Psoas muscle (tissue), 8 donors: ENCODE data around the gene CTSF. TPM values are rescaled to one million over a fixed set of nuclear protein-coding genes. Genes with fewer than 3 reads are reported as not detected.

Source experiments
- ATAC-seq, 4 donors: fragments of 200-7000 bp; cut with Tn5 transposase; one replicate each; pipeline ENCODE4 v1.9.1; 2020; ENCODE audit warnings: moderate library complexity in 3 of 4, mild to moderate bottlenecking in 2 of 4
- DNase-seq, 2 donors: peaks; one replicate each; pipeline ENCODE4 v3.0.0-alpha.2; 2020
- H3K27ac ChIP-seq: fragments of 200-600 bp; one replicate; pipeline ENCODE4 v1.8.0; 2022
- H3K27me3 ChIP-seq, 3 donors: fragments of 200-600 bp in 1 of 3; one replicate each; pipeline versions ENCODE4 v1.6.1 to v1.8.0; 2013 to 2022; ENCODE audit warnings: low read length in 2 of 3, mild to moderate bottlenecking in 2 of 3, moderate library complexity in 1 of 3; ENCODE audit not compliant: insufficient read depth in 3 of 3
- H3K36me3 ChIP-seq, 2 donors: fragments of 200-600 bp in 1 of 2; one replicate each; pipeline versions ENCODE4 v1.6.1 to v1.8.0; 2013 to 2022; ENCODE audit warnings: low read depth in 1 of 2, mild to moderate bottlenecking in 1 of 2, moderate library complexity in 1 of 2; ENCODE audit not compliant: insufficient read depth in 1 of 2
- H3K4me1 ChIP-seq: fragments of 200-600 bp; one replicate; pipeline ENCODE4 v1.8.0; 2022
- H3K4me3 ChIP-seq: fragments of 200-600 bp; one replicate; pipeline ENCODE4 v1.8.0; 2022; ENCODE audit warnings: mild to moderate bottlenecking
- H3K9me3 ChIP-seq: fragments of 200-600 bp; one replicate; pipeline ENCODE4 v1.8.0; 2022
- CTCF ChIP-seq: fragments of 200-600 bp; IDR thresholded peaks from one replicate; pipeline ENCODE4 v1.8.0; 2022; ENCODE audit warnings: antibody characterized with exemption
- WGBS, 3 donors: extraction: QIAGEN DNeasy Blood & Tissue Kit; methylation state at CpG; one replicate each; pipeline versions ENCODE4 v1.1.6 to v1.1.7; 2013; 5-methylcytosine and 5-hydroxymethylcytosine counted together
- intact Hi-C, 2 donors: fragments of 100-400 bp; cut with DNase I; formaldehyde crosslinking; loops; one replicate each; pipeline versions ENCODE4 v1.11.0 to v1.14.2; 2022
- polyA plus RNA-seq, 3 donors: library from polyadenylated mRNA; stranded (reverse); fragments of 200-250 nt; gene quantifications; one replicate each; pipeline ENCODE4 v1.2.3, GENCODE V29; 2013
- total RNA-seq, 4 donors: library from RNA; stranded (reverse); fragmentation: NEBNext Ultra II Directional in 2 of 4; extraction: Animal tissue kit (Norgen Biotek cat#: 25700) in 2 of 4; gene quantifications; one replicate each; pipeline versions ENCODE4 v1.2.1 to v1.2.4, GENCODE V29; 2021 to 2023
- donor health status: healthy with polysubstance abuse.
- donor health status: DM: no; HTN: no; CAD: no; lungs with moderate emphysema.
- donor health status: Bipolar disorder and iron deficiency.
- donor health status: healthy.
- donor health status: DM: yes; HTN: yes; CAD: no.
- donor health status: DM: no; HTN: no; CAD: no.
- donor health status: DM: no; HTN: no; CAD: no.
- donor health status: DM: yes; HTN: yes; CAD: no.

CTSF gene
- total and polyA plus RNA-seq, 7 donors: 16.5 to 79.0 (median 31.8) TPM

- ATAC-seq: peak in 3 of 4 donors; percentile 13 to 57 (median 34)
- Histone ChIP-seq H3K4me1 (peaks cover 2% of the 10 kb centered on the region), H3K27ac (no peak overlapping the region), H3K4me3 (no peak overlapping the region), H3K27me3 (no peaks in the 10 kb centered on the region), H3K36me3 (peaks cover 5 to 55% of the 10 kb centered on the region in 2 donors), H3K9me3 (no peaks in the 10 kb centered on the region)
- DNase-seq: no peak
- 67 to 88% (median 75%) methylated on average over 6 of the region's 6 CpGs for WGBS, 3 donors
- intact Hi-C loops: no loop called here
- TF ChIP-seq CTCF: no peak
Measured at GRCh38 chr11:66532784-66533183, 35.6 kb downstream of the CTSF start.

GRCh38 chr11:66531841-66532240 is 36.6 kb downstream of the CTSF start:
- Histone ChIP-seq H3K27me3 (no peaks in the 10 kb centered on the region), H3K27ac (no peak overlapping the region), H3K36me3 (peaks cover under 1 to 56% of the 10 kb centered on the region in 2 donors), H3K9me3 (no peaks in the 10 kb centered on the region), H3K4me3 (no peak overlapping the region), H3K4me1 (peaks cover 2% of the 10 kb centered on the region)
- no peak for TF ChIP-seq CTCF
- 96 to 99% (median 98%) methylated on average over 10 to 11 of the region's 11 CpGs for WGBS, 3 donors
- intact Hi-C loops: no loop called here
- no peak for DNase-seq
- peak in 1 of 4 donors; percentile 8 for ATAC-seq

GRCh38 chr11:66530927-66531709 is 37.3 kb downstream of the CTSF start:
- ATAC-seq: peak in 1 of 4 donors; percentile 4
- 81 to 93% (median 87%) methylated on average over 10 of the region's 10 CpGs for whole genome bisulfite sequencing, 3 donors
- Histone ChIP-seq H3K9me3 (no peaks in the 10 kb centered on the region), H3K4me1 (peaks cover 2% of the 10 kb centered on the region), H3K27ac (no peak overlapping the region), H3K4me3 (no peak overlapping the region), H3K27me3 (no peaks in the 10 kb centered on the region), H3K36me3 (peaks cover 0 to 57% of the 10 kb centered on the region in 2 donors)
- no peak for TF ChIP-seq CTCF
- intact Hi-C loops: no loop called here
- DNase-seq: no peak

- H3K9me3 ChIP-seq: no peaks in the 10 kb centered on the region
- 81 to 91% (median 89%) methylated on average over 12 to 13 of the region's 13 CpGs for WGBS, 3 donors
- H3K4me3 ChIP-seq: no peak overlapping the region
- no peak for ATAC-seq
- no peak for TF ChIP-seq CTCF
- peaks cover 2% of the 10 kb centered on the region for H3K4me1 ChIP-seq
- no peak for DNase-seq
- H3K36me3 ChIP-seq: peaks cover 0 to 44% of the 10 kb centered on the region in 2 donors
- intact Hi-C loops: no loop called here
- no peaks in the 10 kb centered on the region for H3K27me3 ChIP-seq
- no peak overlapping the region for H3K27ac ChIP-seq
Measured at GRCh38 chr11:66529655-66530054, 38.8 kb downstream of the CTSF start.

GRCh38 chr11:66529069-66529468 is 39.3 kb downstream of the CTSF start:
- Histone ChIP-seq H3K27me3 (no peaks in the 10 kb centered on the region), H3K36me3 (peaks cover 0 to 44% of the 10 kb centered on the region in 2 donors), H3K9me3 (no peaks in the 10 kb centered on the region), H3K4me3 (no peak overlapping the region), H3K27ac (no peak overlapping the region), H3K4me1 (peaks cover 2% of the 10 kb centered on the region)
- no peak for TF ChIP-seq CTCF
- intact Hi-C loops: no loop called here
- no peak for DNase-seq
- 76 to 83% (median 81%) methylated on average over 10 of the region's 10 CpGs for WGBS, 3 donors
- no peak for ATAC-seq
